Fibroblast of lung (primary cell): Measurements from ENCODE around the gene GRK5. TPM values are rescaled to one million over a fixed set of nuclear protein-coding genes. Genes with fewer than 3 reads are reported as not detected.

Source experiments
- DNase-seq, 2 donors: peaks; one replicate each; pipeline versions ENCODE4 v3.0.0 to v3.0.0-alpha.2; 2010; ENCODE audit warnings: low read depth in 2 of 2
- H2AFZ ChIP-seq: 2 replicates; pipeline ENCODE4 v1.5.1; 2012; ENCODE audit warnings: low read length, control low read depth, inconsistent platforms
- H3K27ac ChIP-seq: 2 replicates; pipeline ENCODE4 v1.5.1; 2011; ENCODE audit warnings: low read length, control low read depth; ENCODE audit not compliant: insufficient read depth
- H3K27me3 ChIP-seq: 2 replicates; pipeline ENCODE4 v1.5.1; 2011; ENCODE audit warnings: mild to moderate bottlenecking, low read length; ENCODE audit not compliant: control insufficient read depth, insufficient read depth
- H3K36me3 ChIP-seq: 2 replicates; pipeline ENCODE4 v1.5.1; 2011; ENCODE audit warnings: low read length; ENCODE audit not compliant: control insufficient read depth, insufficient read depth
- H3K4me1 ChIP-seq: 2 replicates; pipeline ENCODE4 v1.5.1; 2011; ENCODE audit warnings: low read length; ENCODE audit not compliant: control insufficient read depth, insufficient read depth; ENCODE audit errors: extremely low read depth
- H3K4me2 ChIP-seq: 2 replicates; pipeline ENCODE4 v1.5.1; 2011; ENCODE audit warnings: low read length, control low read depth; ENCODE audit not compliant: insufficient read depth; ENCODE audit errors: extremely low read depth
- H3K4me3 ChIP-seq, 4 experiments: fragments of 200-600 bp in 1 of 4; sonication (generic) in 1 of 4; replicated peaks in 1 of 4; 2 replicates each; pipeline ENCODE4 v1.5.1; 2011 to 2016; ENCODE audit warnings: low read length in 4 of 4, low read depth in 3 of 4, mild to moderate bottlenecking in 3 of 4, control low read depth in 2 of 4, inconsistent platforms in 1 of 4, mixed read lengths in 1 of 4; ENCODE audit not compliant: insufficient read depth in 1 of 4; ENCODE audit errors: control extremely low read depth in 1 of 4
- H3K79me2 ChIP-seq: 2 replicates; pipeline ENCODE4 v1.5.1; 2012; ENCODE audit warnings: mild to moderate bottlenecking, low read length, inconsistent platforms; ENCODE audit not compliant: control insufficient read depth, insufficient read depth
- H3K9ac ChIP-seq: 2 replicates; pipeline ENCODE4 v1.5.1; 2011; ENCODE audit warnings: mild to moderate bottlenecking, low read length, control low read depth; ENCODE audit not compliant: insufficient read depth
- H3K9me3 ChIP-seq: 2 replicates; pipeline ENCODE4 v1.5.1; 2012; ENCODE audit warnings: low read depth, low read length; ENCODE audit not compliant: control insufficient read depth, insufficient read depth
- H4K20me1 ChIP-seq: 2 replicates; pipeline ENCODE4 v1.5.1; 2011; ENCODE audit warnings: low read length; ENCODE audit not compliant: control insufficient read depth, insufficient read depth; ENCODE audit errors: extremely low read depth
- EZH2 ChIP-seq: IDR thresholded peaks from 2 replicates; pipeline ENCODE4 v1.5.1; 2012; ENCODE audit warnings: low read length, control low read depth, mild to moderate bottlenecking; ENCODE audit errors: missing control alignments
- polyA plus RNA-seq, 2 donors: library from polyadenylated mRNA; depleted of rRNA in 1 of 2; stranded (reverse) in 1 of 2; unstranded in 1 of 2; fragments of >200 nt; gene quantifications; 2 replicates each; pipeline ENCODE4 v1.2.1, GENCODE V29; 2011 to 2012; ENCODE audit warnings: missing spikeins in 1 of 2
- total RNA-seq: library from RNA; depleted of rRNA; stranded (reverse); fragments of >200 nt; gene quantifications from 2 replicates; pipeline ENCODE4 v1.2.1, GENCODE V29; 2014
- TF ChIP-seq, protein P1 (sequence below), 2 donors: IDR thresholded peaks in 1 of 2; conservative IDR thresholded peaks in 1 of 2; 1 replicate in 1 of 2; 2 replicates in 1 of 2; pipeline ENCODE4 v1.5.1; 2011 to 2012; ENCODE audit warnings: low read length in 2 of 2, control low read depth in 1 of 2, inconsistent platforms in 1 of 2, low read depth in 1 of 2, mild to moderate bottlenecking in 1 of 2

The GRK5 gene
- total and polyA plus RNA-seq, 2 donors (not counting 1 experiment from before 2014, with no cell fraction given) = 24.1 to 90.3 TPM

DNA sequence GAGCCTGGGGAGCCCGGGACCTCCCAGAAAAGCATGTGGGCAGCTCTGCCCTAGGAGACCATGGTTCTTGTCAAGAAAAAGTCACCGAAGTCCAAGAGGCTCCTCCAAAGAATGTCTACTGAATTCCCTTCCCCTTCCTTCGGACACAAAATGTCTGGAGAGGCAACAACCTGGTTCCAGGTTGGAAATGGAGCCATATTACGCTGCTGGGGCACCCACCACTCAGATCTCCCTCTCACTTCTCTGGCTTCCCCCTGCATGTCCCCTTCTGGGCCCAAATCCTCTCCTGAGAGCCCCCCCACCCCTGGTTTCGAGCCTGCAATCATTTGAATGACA is 282.6 kb downstream of the GRK5 start:
- no peak overlapping the region for H3K27ac ChIP-seq
- TF ChIP-seq EZH2 = no peak
- TF ChIP-seq, protein P1, sequence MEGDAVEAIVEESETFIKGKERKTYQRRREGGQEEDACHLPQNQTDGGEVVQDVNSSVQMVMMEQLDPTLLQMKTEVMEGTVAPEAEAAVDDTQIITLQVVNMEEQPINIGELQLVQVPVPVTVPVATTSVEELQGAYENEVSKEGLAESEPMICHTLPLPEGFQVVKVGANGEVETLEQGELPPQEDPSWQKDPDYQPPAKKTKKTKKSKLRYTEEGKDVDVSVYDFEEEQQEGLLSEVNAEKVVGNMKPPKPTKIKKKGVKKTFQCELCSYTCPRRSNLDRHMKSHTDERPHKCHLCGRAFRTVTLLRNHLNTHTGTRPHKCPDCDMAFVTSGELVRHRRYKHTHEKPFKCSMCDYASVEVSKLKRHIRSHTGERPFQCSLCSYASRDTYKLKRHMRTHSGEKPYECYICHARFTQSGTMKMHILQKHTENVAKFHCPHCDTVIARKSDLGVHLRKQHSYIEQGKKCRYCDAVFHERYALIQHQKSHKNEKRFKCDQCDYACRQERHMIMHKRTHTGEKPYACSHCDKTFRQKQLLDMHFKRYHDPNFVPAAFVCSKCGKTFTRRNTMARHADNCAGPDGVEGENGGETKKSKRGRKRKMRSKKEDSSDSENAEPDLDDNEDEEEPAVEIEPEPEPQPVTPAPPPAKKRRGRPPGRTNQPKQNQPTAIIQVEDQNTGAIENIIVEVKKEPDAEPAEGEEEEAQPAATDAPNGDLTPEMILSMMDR (conservative IDR thresholded peaks at IDR 0.05 in 1 of 2, IDR thresholded peaks at IDR 0.05 in 1 of 2; ENCODE audit: low read depth in 1 of 2, low read length in 2 of 2) = peak in 1 of 2 donors; percentile 0
- H3K4me1 ChIP-seq = peaks cover 9% of the 10 kb centered on the region
- H4K20me1 ChIP-seq = no peaks in the 10 kb centered on the region
- no peaks in the 10 kb centered on the region for H3K27me3 ChIP-seq
- H3K36me3 ChIP-seq = no peaks in the 10 kb centered on the region
- no peak for DNase-seq
- H2AFZ ChIP-seq = no peak overlapping the region
- no peak overlapping the region for H3K4me2 ChIP-seq
- H3K4me3 ChIP-seq = no peak overlapping the region
- no peaks in the 10 kb centered on the region for H3K79me2 ChIP-seq
- H3K9me3 ChIP-seq = no peaks in the 10 kb centered on the region
- no peak overlapping the region for H3K9ac ChIP-seq

DNA sequence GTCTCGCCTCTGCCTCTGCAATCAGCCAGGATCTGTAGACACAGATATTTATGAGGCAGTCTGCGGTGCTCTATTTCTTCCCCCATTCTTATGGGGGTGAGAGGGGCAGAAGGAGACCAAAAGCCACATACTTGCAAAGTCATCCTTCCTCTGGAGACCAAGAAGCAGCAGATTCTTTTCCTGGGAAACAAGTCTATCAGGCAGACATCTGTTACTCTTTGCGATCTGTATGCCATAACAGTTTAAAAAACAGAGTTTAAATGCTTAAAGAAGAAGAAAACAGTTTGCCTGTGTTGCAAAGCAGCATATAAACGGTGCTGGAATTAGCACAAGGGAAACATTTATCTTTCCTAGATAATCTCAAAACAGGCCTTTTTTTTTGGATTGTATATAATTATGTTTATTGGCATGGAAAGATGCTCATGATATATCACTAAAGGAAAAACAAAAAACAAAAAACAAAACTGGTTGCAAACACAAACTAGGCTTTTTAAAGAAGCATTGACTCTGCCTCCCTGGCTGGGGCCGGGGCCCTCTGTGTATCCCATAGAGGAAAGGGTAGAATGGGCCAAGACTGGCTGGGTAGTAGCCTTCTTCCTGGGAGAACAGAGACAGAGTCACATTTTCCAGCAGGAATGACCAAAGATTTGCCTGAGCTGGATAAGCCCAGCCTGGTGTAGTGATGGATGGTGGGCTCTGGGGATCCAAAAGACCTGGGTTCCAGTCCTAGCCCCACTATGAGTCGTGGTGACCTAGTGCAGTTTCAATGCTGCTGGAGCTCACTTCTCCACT is 284.8 kb downstream of the GRK5 start:
- H3K9ac ChIP-seq = no peak overlapping the region
- H2AFZ ChIP-seq = no peak overlapping the region
- no peak for DNase-seq

GRCh38 chr10:119493155-119493554 is 285.8 kb downstream of the GRK5 start:
- H4K20me1 ChIP-seq = no peaks in the 10 kb centered on the region
- no peaks in the 10 kb centered on the region for H3K79me2 ChIP-seq
- H3K4me2 ChIP-seq = no peak overlapping the region
- H3K9ac ChIP-seq = no peak overlapping the region
- no peak for DNase-seq
- peaks cover 11% of the 10 kb centered on the region for H3K4me1 ChIP-seq
- no peak overlapping the region for H2AFZ ChIP-seq
- no peak overlapping the region for H3K27ac ChIP-seq
- TF ChIP-seq, protein P1 (conservative IDR thresholded peaks at IDR 0.05 in 1 of 2, IDR thresholded peaks at IDR 0.05 in 1 of 2; ENCODE audit: low read depth in 1 of 2, low read length in 2 of 2) = no peak
- no peak for TF ChIP-seq EZH2
- no peaks in the 10 kb centered on the region for H3K9me3 ChIP-seq
- H3K4me3 ChIP-seq = no peak overlapping the region
- no peaks in the 10 kb centered on the region for H3K36me3 ChIP-seq
- H3K27me3 ChIP-seq = no peaks in the 10 kb centered on the region

More for the DNA sequence above, 284.8 kb downstream of the GRK5 start:
- Histone ChIP-seq H3K36me3 (no peaks in the 10 kb centered on the region), H3K27me3 (no peaks in the 10 kb centered on the region), H3K4me1 (peaks cover 11% of the 10 kb centered on the region), H3K9me3 (no peaks in the 10 kb centered on the region), H3K4me2 (no peak overlapping the region), H3K4me3 (no peak overlapping the region), H3K27ac (no peak overlapping the region), H4K20me1 (no peaks in the 10 kb centered on the region), H3K79me2 (no peaks in the 10 kb centered on the region)
- TF ChIP-seq, protein P1 (conservative IDR thresholded peaks at IDR 0.05 in 1 of 2, IDR thresholded peaks at IDR 0.05 in 1 of 2; ENCODE audit: low read depth in 1 of 2, low read length in 2 of 2) = no peak
- no peak for TF ChIP-seq EZH2
